ENCODE results near the gene TAS2R60. TPM values are rescaled to one million over a fixed set of nuclear protein-coding genes. Genes with fewer than 3 reads are reported as not detected.
A peak's percentile ranks its signal among the peaks of the same experiment; 100 is the strongest.

TAS2R60 gene
- polyA plus RNA-seq, 3 donors: 0.35 TPM; not detected in 2

- H3K79me2 ChIP-seq (ENCODE audit: insufficient read depth, low read length): peaks cover 20% of the 10 kb centered on the region
- H3K4me1 Mint-ChIP-seq: peaks cover 22% of the 10 kb centered on the region
- no peak overlapping the region for H2AFZ ChIP-seq (ENCODE audit: insufficient read depth, low read depth, low read length, poor library complexity, severe bottlenecking)
- H3K9me3 Mint-ChIP-seq: peaks cover 0 to under 1% (median 0%) of the 10 kb centered on the region in 7 donors
- no peaks in the 10 kb centered on the region for H3K27me3 ChIP-seq (ENCODE audit: control insufficient read depth in 2 of 2, insufficient read depth in 2 of 2, low read length in 2 of 2)
- no peak overlapping the region for H3K4me3 Mint-ChIP-seq
- TF ChIP-seq CTCF (IDR thresholded peaks at IDR 0.05): no peak
- H3K4me3 ChIP-seq (replicated peaks in 1 of 3; ENCODE audit: low read depth in 2 of 3, low read length in 3 of 3): no peak overlapping the region
- H3K9ac ChIP-seq (ENCODE audit: insufficient read depth, low read length, poor library complexity, severe bottlenecking): no peak overlapping the region
- peaks cover 6 to 9% of the 10 kb centered on the region in 2 donors for H3K36me3 Mint-ChIP-seq
- H3K9me3 ChIP-seq (replicated peaks in 1 of 2; ENCODE audit: control insufficient read depth in 1 of 2, insufficient read depth in 1 of 2, low read length in 2 of 2): no peaks in the 10 kb centered on the region
- peak overlapping the region in 2 of 7 donors; percentile 2 to 18 for H3K27ac Mint-ChIP-seq
- no peaks in the 10 kb centered on the region for H3K27me3 Mint-ChIP-seq (ENCODE audit: low read depth in 3 of 3)
- H4K20me1 ChIP-seq (ENCODE audit: insufficient read depth, low read length): no peaks in the 10 kb centered on the region
- no peak overlapping the region for H3K4me2 ChIP-seq (replicated peaks; ENCODE audit: extremely low read depth, low read length, poor library complexity, severe bottlenecking)
- intact Hi-C loops (cut with micrococcal nuclease): no loop called here
- peak in 1 of 3 donors; percentile 30 for DNase-seq
- peaks cover 15 to 23% of the 10 kb centered on the region in 2 donors for H3K4me1 ChIP-seq (ENCODE audit: control insufficient read depth in 1 of 2, insufficient read depth in 2 of 2, low read length in 2 of 2)
- no peak overlapping the region for H3K27ac ChIP-seq (ENCODE audit: low read depth in 1 of 2, low read length in 2 of 2)
- peaks cover 0 to 12% of the 10 kb centered on the region in 2 donors for H3K36me3 ChIP-seq (replicated peaks in 1 of 2; ENCODE audit: control insufficient read depth in 1 of 2, insufficient read depth in 2 of 2, low read length in 2 of 2)
Observed at GRCh38 chr7:143480501-143480900, 37.2 kb downstream of the TAS2R60 start.

GRCh38 chr7:143484119-143484518, 40.9 kb downstream of the TAS2R60 start:
- Mint-ChIP-seq H3K36me3 (peaks cover 0 to 5% of the 10 kb centered on the region in 2 donors), H3K27ac (peak overlapping the region in 5 of 7 donors; percentile 78 to 94 (median 91)), H3K9me3 (peaks cover 0 to 8% (median 2%) of the 10 kb centered on the region in 7 donors), H3K4me3 (no peak overlapping the region), H3K4me1 (peaks cover 48% of the 10 kb centered on the region), H3K27me3 (ENCODE audit: low read depth in 3 of 3) (no peaks in the 10 kb centered on the region)
- H2AFZ ChIP-seq (ENCODE audit: insufficient read depth, low read depth, low read length, poor library complexity, severe bottlenecking): no peak overlapping the region
- no peaks in the 10 kb centered on the region for H3K27me3 ChIP-seq (ENCODE audit: control insufficient read depth in 2 of 2, insufficient read depth in 2 of 2, low read length in 2 of 2)
- intact Hi-C loops (cut with micrococcal nuclease): no loop called here
- no peak overlapping the region for H3K4me3 ChIP-seq (replicated peaks in 1 of 3; ENCODE audit: low read depth in 2 of 3, low read length in 3 of 3)
- peaks cover 20% of the 10 kb centered on the region for H3K79me2 ChIP-seq (ENCODE audit: insufficient read depth, low read length)
- peaks cover 0 to 3% of the 10 kb centered on the region in 2 donors for H3K36me3 ChIP-seq (replicated peaks in 1 of 2; ENCODE audit: control insufficient read depth in 1 of 2, insufficient read depth in 2 of 2, low read length in 2 of 2)
- no peaks in the 10 kb centered on the region for H4K20me1 ChIP-seq (ENCODE audit: insufficient read depth, low read length)
- no peak overlapping the region for H3K4me2 ChIP-seq (replicated peaks; ENCODE audit: extremely low read depth, low read length, poor library complexity, severe bottlenecking)
- no CpG with 5 or more reads among the region's 3 CpGs for WGBS (ENCODE audit: insufficient coverage)
- H3K9me3 ChIP-seq (replicated peaks in 1 of 2; ENCODE audit: control insufficient read depth in 1 of 2, insufficient read depth in 1 of 2, low read length in 2 of 2): no peaks in the 10 kb centered on the region
- peaks cover 36 to 53% of the 10 kb centered on the region in 2 donors for H3K4me1 ChIP-seq (ENCODE audit: control insufficient read depth in 1 of 2, insufficient read depth in 2 of 2, low read length in 2 of 2)
- DNase-seq: no peak
- TF ChIP-seq CTCF (IDR thresholded peaks at IDR 0.05): no peak
- H3K9ac ChIP-seq (ENCODE audit: insufficient read depth, low read length, poor library complexity, severe bottlenecking): no peak overlapping the region
- H3K27ac ChIP-seq (ENCODE audit: low read depth in 1 of 2, low read length in 2 of 2): peak overlapping the region in 1 of 2 donors; percentile 94

All from CD14-positive monocyte (primary cell).